IMR-90 (cell line): ENCODE results near the gene APLF. TPM values are rescaled to one million over a fixed set of nuclear protein-coding genes. Genes with fewer than 3 reads are reported as not detected.

Experiments
- ATAC-seq: fragments of 200-7000 bp; cut with Tn5 transposase; 2 replicates; pipeline ENCODE4 v1.9.1; 2020; ENCODE audit warnings: low read depth, mild to moderate bottlenecking, moderate library complexity
- BruUV-seq: library from RNA; stranded (reverse); fragments of 400-500 nt; replicated peaks from 2 replicates; lab custom pipeline; 2021; lab: Mats Ljungman, UMichigan
- CTCF ChIA-PET: fragments of 300-600 bp; formaldehyde crosslinking; extraction: SDS; loops from one replicate; lab custom pipeline; 2021; ENCODE audit warnings: antibody characterized with exemption; lab: Yijun Ruan, JAX
- POLR2A ChIA-PET: fragments of 300-600 bp; sonication (Branson Sonifier 250); formaldehyde crosslinking; loops from one replicate; lab custom pipeline; 2022; ENCODE audit warnings: antibody characterized with exemption; ENCODE audit not compliant: unreplicated experiment; lab: Charles Lee
- DNase-seq: peaks from one replicate; pipeline ENCODE4 v3.0.0; 2013
- H2AFZ ChIP-seq: replicated peaks from 2 replicates; pipeline ENCODE3; 2013; ENCODE audit warnings: low read length, mild to moderate bottlenecking; ENCODE audit not compliant: poor library complexity
- H2AK5ac ChIP-seq: 2 replicates; pipeline ENCODE4 v1.6.1; 2013; ENCODE audit warnings: low read depth, low read length, inconsistent platforms
- H2AK9ac ChIP-seq: replicated peaks from 2 replicates; pipeline ENCODE3; 2013; ENCODE audit warnings: mild to moderate bottlenecking, low read depth, low read length, moderate library complexity; ENCODE audit not compliant: poor library complexity
- H2BK120ac ChIP-seq: 2 replicates; pipeline ENCODE4 v1.6.1; 2013; ENCODE audit warnings: low read depth, low read length, inconsistent platforms
- H2BK15ac ChIP-seq: 3 replicates; pipeline ENCODE4 v1.6.1; 2013; ENCODE audit warnings: low read depth, low read length, inconsistent platforms
- H2BK20ac ChIP-seq: 2 replicates; pipeline ENCODE4 v1.6.1; 2013; ENCODE audit warnings: low read depth, mild to moderate bottlenecking, inconsistent platforms, low read length, moderate library complexity
- H2BK5ac ChIP-seq: 2 replicates; pipeline ENCODE4 v1.6.1; 2013; ENCODE audit warnings: mild to moderate bottlenecking, low read depth, low read length, inconsistent platforms; ENCODE audit not compliant: poor library complexity, severe bottlenecking
- H3K14ac ChIP-seq: replicated peaks from 2 replicates; pipeline ENCODE4 v1.6.1; 2013; ENCODE audit warnings: low read depth, low read length, inconsistent platforms
- H3K18ac ChIP-seq: 2 replicates; pipeline ENCODE4 v1.6.1; 2013; ENCODE audit warnings: low read depth, low read length, control low read depth
- H3K23ac ChIP-seq: 2 replicates; pipeline ENCODE4 v1.6.1; 2013; ENCODE audit warnings: low read depth, low read length, inconsistent platforms
- H3K27ac ChIP-seq: 2 replicates; pipeline ENCODE4 v1.5.1; 2013; ENCODE audit warnings: mild to moderate bottlenecking, control low read depth, low read length; ENCODE audit not compliant: insufficient read depth
- H3K27me3 ChIP-seq: 2 replicates; pipeline ENCODE4 v1.6.1; 2013; ENCODE audit warnings: low read length; ENCODE audit not compliant: control insufficient read depth, insufficient read depth
- H3K36me3 ChIP-seq: 2 replicates; pipeline ENCODE4 v1.6.1; 2013; ENCODE audit warnings: low read length, mixed read lengths; ENCODE audit not compliant: control insufficient read depth, insufficient read depth
- H3K4ac ChIP-seq: 2 replicates; pipeline ENCODE4 v1.6.1; 2013; ENCODE audit warnings: low read depth, low read length, inconsistent platforms
- H3K4me1 ChIP-seq: 2 replicates; pipeline ENCODE4 v1.6.1; 2013; ENCODE audit warnings: low read length, mixed read lengths; ENCODE audit not compliant: control insufficient read depth, insufficient read depth
- H3K4me2 ChIP-seq: 2 replicates; pipeline ENCODE4 v1.6.1; 2013; ENCODE audit warnings: low read depth, mild to moderate bottlenecking, control low read depth, low read length, moderate library complexity
- H3K4me3 ChIP-seq: 2 replicates; pipeline ENCODE4 v1.5.1; 2013; ENCODE audit warnings: low read depth, mild to moderate bottlenecking, control low read depth, low read length, moderate library complexity; ENCODE audit not compliant: insufficient read depth
- H3K56ac ChIP-seq: 2 replicates; pipeline ENCODE4 v1.6.1; 2013; ENCODE audit warnings: low read length, inconsistent platforms; ENCODE audit not compliant: insufficient read depth; ENCODE audit errors: extremely low read depth
- H3K79me1 ChIP-seq, 2 experiments: 2 replicates each; pipeline ENCODE4 v1.6.1; 2013; ENCODE audit warnings: low read length in 2 of 2, inconsistent platforms in 1 of 2, low read depth in 1 of 2
- H3K9ac ChIP-seq: 2 replicates; pipeline ENCODE4 v1.6.1; 2013; ENCODE audit warnings: low read depth, low read length, control low read depth
- H3K9me1 ChIP-seq: 2 replicates; pipeline ENCODE4 v1.6.1; 2013; ENCODE audit warnings: low read length, inconsistent platforms; ENCODE audit not compliant: insufficient read depth
- H3K9me3 ChIP-seq: 2 replicates; pipeline ENCODE4 v1.6.1; 2013; ENCODE audit warnings: low read length; ENCODE audit not compliant: control insufficient read depth, insufficient read depth
- H4K20me1 ChIP-seq: 2 replicates; pipeline ENCODE4 v1.6.1; 2013; ENCODE audit warnings: low read length, inconsistent platforms; ENCODE audit not compliant: insufficient read depth
- H4K5ac ChIP-seq: 2 replicates; pipeline ENCODE4 v1.6.1; 2013; ENCODE audit warnings: mild to moderate bottlenecking, low read depth, low read length, control low read depth
- H4K8ac ChIP-seq, 2 experiments: 2 replicates each; pipeline ENCODE4 v1.6.1; 2013; ENCODE audit warnings: low read depth in 2 of 2, low read length in 2 of 2, control low read depth in 1 of 2, inconsistent platforms in 1 of 2
- H4K91ac ChIP-seq: 2 replicates; pipeline ENCODE4 v1.6.1; 2013; ENCODE audit warnings: low read depth, low read length, inconsistent platforms; ENCODE audit not compliant: insufficient read depth
- CEBPB ChIP-seq: IDR thresholded peaks from 2 replicates; pipeline ENCODE4 v1.6.1; 2012; ENCODE audit warnings: low read depth, low read length, improper control_type of control experiment
- CHD1 ChIP-seq: IDR thresholded peaks from 2 replicates; pipeline ENCODE4 v1.6.1; 2012; ENCODE audit warnings: low read depth, low read length, improper control_type of control experiment
- ELK1 ChIP-seq: fragments of 150-350 bp; IDR thresholded peaks from 2 replicates; pipeline ENCODE4 v1.6.1; 2016; ENCODE audit warnings: low read depth, mild to moderate bottlenecking, low read length, moderate library complexity, borderline replicate concordance
- FOS ChIP-seq: fragments of 150-350 bp; IDR thresholded peaks from 2 replicates; pipeline ENCODE4 v1.6.1; 2016; ENCODE audit warnings: low read depth, low read length
- MAZ ChIP-seq: IDR thresholded peaks from 2 replicates; pipeline ENCODE4 v1.6.1; 2012; ENCODE audit warnings: low read depth, mild to moderate bottlenecking, low read length, improper control_type of control experiment, moderate library complexity, borderline replicate concordance
- MXI1 ChIP-seq: IDR thresholded peaks from 2 replicates; pipeline ENCODE4 v1.6.1; 2012; ENCODE audit warnings: low read depth, mild to moderate bottlenecking, low read length, moderate library complexity, borderline replicate concordance
- NFE2L2 ChIP-seq: fragments of 150-350 bp; IDR thresholded peaks from 2 replicates; pipeline ENCODE4 v1.6.1; 2016; ENCODE audit warnings: low read depth, mild to moderate bottlenecking, low read length
- POLR2A ChIP-seq: IDR thresholded peaks from 2 replicates; pipeline ENCODE4 v1.6.1; 2012; ENCODE audit warnings: mild to moderate bottlenecking, low read depth, low read length
- RFX5 ChIP-seq: IDR thresholded peaks from 2 replicates; pipeline ENCODE4 v1.8.0; 2012; ENCODE audit warnings: low read depth, mild to moderate bottlenecking, low read length, moderate library complexity
- SMC3 ChIP-seq: fragments of 150-350 bp; IDR thresholded peaks from 2 replicates; pipeline ENCODE4 v1.6.1; 2016; ENCODE audit warnings: low read depth, mild to moderate bottlenecking, antibody characterized with exemption, low read length, moderate library complexity
- USF2 ChIP-seq: fragments of 150-350 bp; IDR thresholded peaks from 2 replicates; pipeline ENCODE4 v1.6.1; 2017; ENCODE audit warnings: mild to moderate bottlenecking, antibody characterized with exemption, low read length, low read depth
- WGBS, 2 experiments: methylation state at CpG; one replicate each; pipeline versions ENCODE4 v1.1.5 to v1.1.7; 2013; ENCODE audit warnings: missing lambda C conversion rate in 2 of 2; ENCODE audit not compliant: insufficient read length in 1 of 2; ENCODE audit errors: extremely low coverage in 2 of 2; 5-methylcytosine and 5-hydroxymethylcytosine counted together
- dilution Hi-C: fragments of 300-500 bp; cut with HindIII; formaldehyde crosslinking; loops from one replicate; pipeline ENCODE4 v1.14.3; 2018; ENCODE audit warnings: low sequenced_read_pairs; ENCODE audit not compliant: unreplicated experiment
- in situ Hi-C: fragments of 300-500 bp; cut with MboI; formaldehyde crosslinking; loops from 3 replicates; pipeline ENCODE4 v1.14.3; 2019; ENCODE audit warnings: low sequenced_read_pairs, inconsistent platforms, mixed read lengths
- intact Hi-C: fragments of 100-400 bp; cut with micrococcal nuclease; formaldehyde crosslinking; loops from 2 replicates; pipeline ENCODE4 v1.10.0; 2022
- polyA plus RNA-seq, 3 experiments: library from polyadenylated mRNA; depleted of rRNA; stranded (reverse); fragments of >200 nt; gene quantifications; 2 replicates each; pipeline ENCODE4 v1.2.3, GENCODE V29; 2012; ENCODE audit warnings: low replicate concordance in 1 of 3
- total RNA-seq: library from RNA; depleted of rRNA; stranded (reverse); fragments of >200 nt; gene quantifications from 2 replicates; pipeline ENCODE4 v1.2.3, GENCODE V29; 2012

Gene APLF
- total and polyA plus RNA-seq, 2 of the 4 experiments (the other 2 are of a cell fraction) = 1.5 to 2.3 TPM

- WGBS, 2 experiments = no CpG with 5 or more reads among the region's 2 CpGs
- no TSS peak for BruUV-seq
- H3K9me1 ChIP-seq = no peaks in the 10 kb centered on the region
- no peak overlapping the region for H3K56ac ChIP-seq
- no peak overlapping the region for H3K4ac ChIP-seq
- ChIA-PET CTCF (no interaction called here), POLR2A (no interaction called here)
- no peak overlapping the region for H4K5ac ChIP-seq
- H3K36me3 ChIP-seq = no peaks in the 10 kb centered on the region
- H2BK15ac ChIP-seq = no peak overlapping the region
- no peaks in the 10 kb centered on the region; a peak in 1 of 4 replicates for H3K79me1 ChIP-seq
- no peak overlapping the region for H4K8ac ChIP-seq
- in situ Hi-C loops = loop anchor here (25.0 kb wide), 1 partner anchor 112 kb away; no protein-coding TSS in a partner anchor
- H3K9ac ChIP-seq = no peak overlapping the region
- H2BK20ac ChIP-seq = no peak overlapping the region
- H2AFZ ChIP-seq = no peak overlapping the region
- no peaks in the 10 kb centered on the region for H3K27me3 ChIP-seq
- no peak overlapping the region for H3K14ac ChIP-seq
- H3K4me3 ChIP-seq = no peak overlapping the region
- DNase-seq (no peak), ATAC-seq (no peak)
- H3K4me2 ChIP-seq = no peak overlapping the region
- H2BK5ac ChIP-seq = no peak overlapping the region
- no peak overlapping the region for H2AK5ac ChIP-seq
- no peak overlapping the region for H3K23ac ChIP-seq
- dilution Hi-C loops = no loop called here
- no peaks in the 10 kb centered on the region for H3K9me3 ChIP-seq
- H3K4me1 ChIP-seq = no peaks in the 10 kb centered on the region
- TF ChIP-seq RFX5 (no peak), ELK1 (no peak), NFE2L2 (no peak), CHD1 (no peak), FOS (no peak), MXI1 (no peak), MAZ (no peak), CEBPB (no peak), USF2 (no peak), POLR2A (no peak), SMC3 (no peak)
- H2AK9ac ChIP-seq = no peak overlapping the region
- no peak overlapping the region for H3K18ac ChIP-seq
- H4K20me1 ChIP-seq = peaks cover 3% of the 10 kb centered on the region; the same call in 1 of the 2 replicates
- H2BK120ac ChIP-seq = no peak overlapping the region
- intact Hi-C loops = no loop called here
- no peak overlapping the region for H4K91ac ChIP-seq
- no peak overlapping the region for H3K27ac ChIP-seq
Observed at GRCh38 chr2:68475576-68475975, 8.2 kb downstream of the APLF start.
